ENCODE data around the gene TMEM185B.

DNA sequence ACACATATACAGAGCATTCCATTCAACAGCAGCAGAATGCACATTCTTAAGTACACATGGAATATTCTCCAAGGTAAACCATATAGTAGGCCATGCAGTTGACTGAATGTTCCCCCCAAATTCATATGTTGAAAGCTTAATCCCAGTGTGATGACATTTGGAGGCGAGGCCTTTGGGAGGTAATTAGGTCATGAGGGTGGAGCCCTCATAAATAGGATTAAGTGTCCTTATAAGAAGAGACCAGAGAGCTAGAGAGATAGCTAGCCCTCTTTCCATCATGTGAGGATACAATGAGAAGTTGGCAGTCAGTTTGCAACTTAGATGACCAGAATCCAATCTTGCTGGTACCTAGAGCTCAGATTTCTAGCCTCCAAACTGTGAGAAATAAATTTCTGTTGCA is 27.6 kb downstream of the TMEM185B start:
- TF ChIP-seq CTCF (IDR thresholded peaks at IDR 0.05), result no peak
- TF ChIP-seq POLR2A (IDR thresholded peaks at IDR 0.05), result no peak
- no peak for TF ChIP-seq POLR2AphosphoS5 (IDR thresholded peaks at IDR 0.05)

All from suprapubic skin (tissue), 4 donors.